PC-9 (cell line): Measurements from ENCODE around the gene KRTAP21-3. TPM values are rescaled to one million over a fixed set of nuclear protein-coding genes. Genes with fewer than 3 reads are reported as not detected.

Source experiments
- BruUV-seq: library from RNA; stranded (reverse); fragments of 400-500 nt; replicated peaks from 2 replicates; lab custom pipeline; 2021; lab: Mats Ljungman, UMichigan
- CTCF ChIA-PET: fragments of 300-600 bp; sonication (Branson Sonifier 250); formaldehyde crosslinking; loops from one replicate; lab custom pipeline; 2022; ENCODE audit warnings: antibody characterized with exemption; lab: Charles Lee
- POLR2A ChIA-PET: fragments of 300-600 bp; sonication (Branson Sonifier 250); formaldehyde crosslinking; loops from one replicate; lab custom pipeline; 2022; ENCODE audit warnings: antibody characterized with exemption; ENCODE audit not compliant: unreplicated experiment; lab: Charles Lee
- DNase-seq, 2 experiments: peaks; one replicate each; pipeline versions ENCODE4 v3.0.0 to v3.0.0-alpha.2; 2015 to 2022; ENCODE audit warnings: mixed read lengths in 1 of 2
- H2AFZ ChIP-seq: fragments of 200-600 bp; sonication (generic); 2 replicates; pipeline ENCODE4 v1.8.1; 2017; ENCODE audit warnings: antibody characterized with exemption
- H3F3A ChIP-seq: fragments of 200-600 bp; sonication (generic); 2 replicates; pipeline ENCODE4 v1.8.1; 2017; ENCODE audit warnings: antibody characterized with exemption, mild to moderate bottlenecking, low read depth; ENCODE audit not compliant: insufficient read depth
- H3K27ac ChIP-seq: fragments of 200-600 bp; sonication (generic); 2 replicates; pipeline ENCODE4 v1.6.1; 2016; ENCODE audit warnings: mixed run types
- H3K27me3 ChIP-seq: fragments of 200-600 bp; sonication (generic); 2 replicates; pipeline ENCODE4 v1.6.1; 2016; ENCODE audit warnings: low read depth, mixed run types; ENCODE audit not compliant: insufficient read depth
- H3K36me3 ChIP-seq: fragments of 200-600 bp; sonication (generic); 2 replicates; pipeline ENCODE4 v1.6.1; 2016; ENCODE audit warnings: low read depth, mixed run types
- H3K4me1 ChIP-seq: fragments of 200-600 bp; sonication (generic); replicated peaks from 2 replicates; pipeline ENCODE4 v1.6.1; 2016; ENCODE audit warnings: mixed run types; ENCODE audit not compliant: insufficient read depth
- H3K4me2 ChIP-seq: fragments of 200-600 bp; sonication (generic); 2 replicates; pipeline ENCODE4 v1.6.1; 2017; ENCODE audit warnings: mixed run types
- H3K4me3 ChIP-seq: fragments of 200-600 bp; sonication (generic); 2 replicates; pipeline ENCODE4 v1.6.1; 2016; ENCODE audit warnings: mixed run types
- H3K79me2 ChIP-seq: fragments of 200-600 bp; sonication (generic); 2 replicates; pipeline ENCODE4 v1.6.1; 2017; ENCODE audit warnings: low read depth, mixed run types
- H3K9me2 ChIP-seq: fragments of 200-600 bp; sonication (generic); 2 replicates; pipeline ENCODE4 v1.8.1; 2017; ENCODE audit warnings: mild to moderate bottlenecking; ENCODE audit not compliant: insufficient read depth
- H3K9me3 ChIP-seq: fragments of 200-600 bp; sonication (generic); 2 replicates; pipeline ENCODE4 v1.8.1; 2016; ENCODE audit warnings: low read depth; ENCODE audit not compliant: insufficient read depth
- H4K20me1 ChIP-seq: fragments of 200-600 bp; sonication (generic); 2 replicates; pipeline ENCODE4 v1.8.1; 2017; ENCODE audit not compliant: insufficient read depth
- EZH2 ChIP-seq: fragments of 200-600 bp; sonication (generic); IDR thresholded peaks from 2 replicates; pipeline ENCODE4 v1.8.0; 2017; ENCODE audit warnings: antibody characterized with exemption, low read depth
- intact Hi-C: fragments of 100-400 bp; cut with micrococcal nuclease; formaldehyde crosslinking; loops from one replicate; pipeline ENCODE4 v1.10.0; 2022; ENCODE audit not compliant: unreplicated experiment
- total RNA-seq: library from RNA; stranded (reverse); gene quantifications from 2 replicates; pipeline ENCODE4 v1.2.3, GENCODE V29; 2021
- TF ChIP-seq, protein P1 (sequence below): fragments of 200-600 bp; sonication (generic); conservative IDR thresholded peaks from 2 replicates; pipeline ENCODE4 v1.6.1; 2017; ENCODE audit warnings: mixed run types, antibody characterized with exemption, mild to moderate bottlenecking, moderate library complexity

The KRTAP21-3 gene
- total RNA-seq, 1 experiment from 2014 or later: not detected

GRCh38 chr21:30707409-30707808, 11.2 kb downstream of the KRTAP21-3 start:
- no peak overlapping the region for H3K27ac ChIP-seq
- TF ChIP-seq EZH2: no peak
- TF ChIP-seq, protein P1, sequence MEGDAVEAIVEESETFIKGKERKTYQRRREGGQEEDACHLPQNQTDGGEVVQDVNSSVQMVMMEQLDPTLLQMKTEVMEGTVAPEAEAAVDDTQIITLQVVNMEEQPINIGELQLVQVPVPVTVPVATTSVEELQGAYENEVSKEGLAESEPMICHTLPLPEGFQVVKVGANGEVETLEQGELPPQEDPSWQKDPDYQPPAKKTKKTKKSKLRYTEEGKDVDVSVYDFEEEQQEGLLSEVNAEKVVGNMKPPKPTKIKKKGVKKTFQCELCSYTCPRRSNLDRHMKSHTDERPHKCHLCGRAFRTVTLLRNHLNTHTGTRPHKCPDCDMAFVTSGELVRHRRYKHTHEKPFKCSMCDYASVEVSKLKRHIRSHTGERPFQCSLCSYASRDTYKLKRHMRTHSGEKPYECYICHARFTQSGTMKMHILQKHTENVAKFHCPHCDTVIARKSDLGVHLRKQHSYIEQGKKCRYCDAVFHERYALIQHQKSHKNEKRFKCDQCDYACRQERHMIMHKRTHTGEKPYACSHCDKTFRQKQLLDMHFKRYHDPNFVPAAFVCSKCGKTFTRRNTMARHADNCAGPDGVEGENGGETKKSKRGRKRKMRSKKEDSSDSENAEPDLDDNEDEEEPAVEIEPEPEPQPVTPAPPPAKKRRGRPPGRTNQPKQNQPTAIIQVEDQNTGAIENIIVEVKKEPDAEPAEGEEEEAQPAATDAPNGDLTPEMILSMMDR: no peak
- H2AFZ ChIP-seq: no peak overlapping the region
- no peaks in the 10 kb centered on the region for H3K36me3 ChIP-seq
- H4K20me1 ChIP-seq: no peaks in the 10 kb centered on the region
- POLR2A ChIA-PET: no interaction called here
- H3K79me2 ChIP-seq: no peaks in the 10 kb centered on the region
- H3F3A ChIP-seq: no peaks in the 10 kb centered on the region
- DNase-seq: no peak
- CTCF ChIA-PET: no interaction called here
- intact Hi-C loops: no loop called here
- H3K4me2 ChIP-seq: no peak overlapping the region
- H3K9me2 ChIP-seq: no peaks in the 10 kb centered on the region
- no peaks in the 10 kb centered on the region for H3K27me3 ChIP-seq
- no peaks in the 10 kb centered on the region for H3K9me3 ChIP-seq
- no peaks in the 10 kb centered on the region for H3K4me1 ChIP-seq
- BruUV-seq: no TSS peak
- H3K4me3 ChIP-seq: no peak overlapping the region

DNA sequence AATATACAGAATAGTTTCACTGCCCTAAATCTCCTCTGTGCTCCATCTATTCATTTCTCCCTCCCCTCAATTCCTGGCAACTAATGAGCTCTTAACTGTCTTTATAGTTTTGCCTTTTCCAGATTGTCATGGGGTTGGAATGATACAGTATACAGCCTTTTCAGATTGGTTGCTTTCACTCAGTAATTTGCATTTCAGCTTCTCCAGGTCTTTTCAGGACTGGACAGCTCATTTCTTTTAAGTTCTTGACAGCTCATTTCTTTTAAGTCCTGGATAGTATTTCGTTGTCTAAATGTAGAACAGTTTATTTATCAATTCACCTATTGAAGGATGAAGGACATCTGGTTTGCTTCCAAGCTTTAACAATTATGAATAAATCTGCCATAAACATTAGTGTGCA, 22.6 kb downstream of the KRTAP21-3 start:
- DNase-seq: no peak

GRCh38 chr21:30689822-30690221, 28.8 kb downstream of the KRTAP21-3 start:
- Histone ChIP-seq H3K4me1 (no peaks in the 10 kb centered on the region), H3K27me3 (no peaks in the 10 kb centered on the region), H3F3A (no peaks in the 10 kb centered on the region), H3K27ac (no peak overlapping the region), H3K79me2 (no peaks in the 10 kb centered on the region), H4K20me1 (no peaks in the 10 kb centered on the region), H3K4me3 (no peak overlapping the region), H3K36me3 (no peaks in the 10 kb centered on the region), H3K4me2 (no peak overlapping the region), H2AFZ (no peak overlapping the region), H3K9me2 (no peaks in the 10 kb centered on the region), H3K9me3 (no peaks in the 10 kb centered on the region)
- intact Hi-C loops: no loop called here
- DNase-seq: no peak
- TF ChIP-seq EZH2: no peak
- TF ChIP-seq, protein P1: no peak
- ChIA-PET POLR2A (no interaction called here), CTCF (no interaction called here)
- BruUV-seq: no TSS peak

More for the DNA sequence above, 22.6 kb downstream of the KRTAP21-3 start:
- no peaks in the 10 kb centered on the region for H3K36me3 ChIP-seq
- H3K79me2 ChIP-seq: no peaks in the 10 kb centered on the region
- H3F3A ChIP-seq: no peaks in the 10 kb centered on the region
- CTCF ChIA-PET: no interaction called here
- H3K27me3 ChIP-seq: no peaks in the 10 kb centered on the region
- H3K9me2 ChIP-seq: no peaks in the 10 kb centered on the region
- POLR2A ChIA-PET: no interaction called here
- no peak overlapping the region for H3K27ac ChIP-seq
- H4K20me1 ChIP-seq: no peaks in the 10 kb centered on the region
- TF ChIP-seq, protein P1: no peak
- TF ChIP-seq EZH2: no peak
- H3K4me2 ChIP-seq: no peak overlapping the region
- H2AFZ ChIP-seq: no peak overlapping the region
- no peaks in the 10 kb centered on the region for H3K4me1 ChIP-seq
- no TSS peak for BruUV-seq
- intact Hi-C loops: no loop called here
- no peak overlapping the region for H3K4me3 ChIP-seq
- H3K9me3 ChIP-seq: no peaks in the 10 kb centered on the region
